NCI-H1417 (cell line): Measurements from ENCODE around the gene CACNA1D.

ENCODE experiments used
- DNase-seq, 3 experiments: peaks; one replicate each; lab custom pipeline; 2025; lab: John Stamatoyannopoulos, UW

CACNA1D gene

GRCh38 chr3:53787016-53787415 is 292.6 kb downstream of the CACNA1D start:
- DNase-seq, result no peak

- no peak for DNase-seq
Observed at GRCh38 chr3:53788038-53788437, 293.6 kb downstream of the CACNA1D start.

- DNase-seq, result peak in 1 of 3 experiments; percentile 22
Observed at GRCh38 chr3:53789459-53789858, 295.0 kb downstream of the CACNA1D start.

- DNase-seq, result no peak
Observed at GRCh38 chr3:53790470-53790869, 296.1 kb downstream of the CACNA1D start.

GRCh38 chr3:53791317-53791716 is 296.9 kb downstream of the CACNA1D start:
- no peak for DNase-seq

GRCh38 chr3:53792866-53793265 is 298.5 kb downstream of the CACNA1D start:
- DNase-seq, result peak; percentile 23 to 54 (median 50)

DNA sequence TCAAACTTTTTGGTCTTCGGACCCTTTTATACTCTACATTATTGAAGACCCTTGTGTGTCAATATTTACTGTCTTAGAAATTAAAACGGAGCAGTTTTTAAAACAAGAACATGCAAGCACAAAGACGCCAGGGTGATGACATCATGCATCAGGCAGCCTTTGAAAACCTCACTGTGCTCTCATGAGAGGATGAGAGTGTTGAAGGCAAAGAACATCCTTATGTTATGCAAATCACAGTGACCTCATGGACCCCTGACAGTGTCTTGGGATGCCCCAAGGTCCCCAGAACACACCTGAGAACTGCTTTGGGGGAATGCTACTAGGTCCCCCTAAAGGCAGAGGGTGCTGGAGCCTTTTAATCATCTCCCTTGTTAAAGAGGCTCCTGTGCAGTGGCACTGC is 300.2 kb downstream of the CACNA1D start:
- no peak for DNase-seq

- DNase-seq, result no peak
Observed at GRCh38 chr3:53795176-53795575, 300.8 kb downstream of the CACNA1D start.

DNA sequence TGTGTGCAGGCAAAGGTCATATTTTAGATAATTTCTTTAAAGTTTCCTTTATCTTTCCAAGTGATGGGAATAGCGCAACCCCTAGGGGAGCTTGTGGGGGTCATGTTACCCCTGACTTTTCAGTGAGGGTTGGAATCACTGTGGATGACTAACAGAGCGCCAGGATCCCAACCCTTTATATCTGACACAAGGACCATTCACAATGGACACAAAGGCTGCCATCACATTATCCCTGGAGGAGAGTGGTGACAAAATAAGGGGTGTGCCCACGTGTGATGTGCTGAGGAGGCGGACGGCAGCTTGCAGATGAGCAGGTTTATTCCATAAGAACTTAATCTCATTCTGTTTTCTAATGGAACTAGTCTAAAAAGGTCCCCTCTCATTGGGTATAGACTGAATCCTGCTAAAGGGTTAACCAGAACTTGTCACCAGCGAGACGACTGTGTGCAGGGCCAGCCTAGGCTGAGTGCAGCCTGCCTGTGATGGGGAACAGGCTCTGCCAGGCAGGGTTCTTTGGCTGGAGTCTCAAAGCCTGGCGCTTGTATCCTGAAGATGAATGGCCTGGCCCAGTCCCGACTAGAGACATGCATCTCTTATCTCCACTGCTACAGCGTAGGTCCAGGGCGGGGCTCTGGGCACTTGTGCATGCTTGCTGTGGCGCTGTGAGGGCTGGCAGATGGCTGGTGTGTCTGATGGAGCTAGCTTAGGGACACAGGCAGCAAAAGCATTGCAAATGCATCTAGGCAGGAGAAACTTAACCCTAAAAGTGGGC is 301.6 kb downstream of the CACNA1D start:
- peak in 1 of 3 experiments; percentile 74 for DNase-seq

DNA sequence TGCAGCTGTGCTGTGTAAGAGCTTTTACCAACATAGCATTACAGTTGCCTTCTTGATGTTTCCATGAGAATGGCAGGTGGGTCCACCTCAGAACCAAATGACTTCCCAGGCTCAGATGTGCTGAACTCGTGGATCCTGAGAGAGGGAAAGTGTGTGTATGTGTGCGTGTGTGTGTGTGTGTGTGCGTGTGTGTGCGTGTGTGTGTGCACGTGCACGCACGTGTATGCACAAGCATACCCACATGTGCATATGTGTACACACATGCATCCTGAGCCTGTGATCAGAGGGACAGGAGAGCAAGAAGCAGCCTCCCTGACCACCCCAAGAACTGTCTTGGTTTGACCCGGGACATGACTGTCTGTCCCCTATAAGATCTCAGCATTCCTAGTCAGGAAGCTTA is 303.7 kb downstream of the CACNA1D start:
- DNase-seq, result no peak

DNA sequence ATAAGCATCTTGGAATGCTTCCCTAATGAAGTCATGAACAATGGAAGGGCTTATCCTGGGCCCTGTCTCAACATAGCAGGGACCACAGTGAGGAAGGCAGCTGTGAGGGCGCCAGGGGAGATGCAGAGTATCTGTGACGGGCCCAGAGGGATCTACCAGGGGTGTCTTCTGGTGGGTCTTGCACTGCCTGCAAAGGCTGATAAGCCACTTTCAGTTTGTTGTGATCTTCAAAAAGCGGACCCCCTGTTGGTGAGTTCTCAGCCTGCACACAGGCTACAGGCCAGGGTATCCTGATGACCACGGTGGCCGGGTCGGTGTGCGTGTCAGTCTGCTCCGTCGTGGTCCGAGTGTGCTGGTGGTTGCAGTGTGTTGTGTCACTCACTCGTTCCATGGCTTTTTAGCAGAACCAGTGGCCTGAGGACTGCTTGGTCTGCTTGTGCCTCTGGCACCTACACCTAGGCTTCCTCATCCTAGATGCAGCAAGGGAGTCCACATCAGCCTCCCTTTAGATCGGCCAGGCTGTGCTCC is 305.0 kb downstream of the CACNA1D start:
- no peak for DNase-seq

DNA sequence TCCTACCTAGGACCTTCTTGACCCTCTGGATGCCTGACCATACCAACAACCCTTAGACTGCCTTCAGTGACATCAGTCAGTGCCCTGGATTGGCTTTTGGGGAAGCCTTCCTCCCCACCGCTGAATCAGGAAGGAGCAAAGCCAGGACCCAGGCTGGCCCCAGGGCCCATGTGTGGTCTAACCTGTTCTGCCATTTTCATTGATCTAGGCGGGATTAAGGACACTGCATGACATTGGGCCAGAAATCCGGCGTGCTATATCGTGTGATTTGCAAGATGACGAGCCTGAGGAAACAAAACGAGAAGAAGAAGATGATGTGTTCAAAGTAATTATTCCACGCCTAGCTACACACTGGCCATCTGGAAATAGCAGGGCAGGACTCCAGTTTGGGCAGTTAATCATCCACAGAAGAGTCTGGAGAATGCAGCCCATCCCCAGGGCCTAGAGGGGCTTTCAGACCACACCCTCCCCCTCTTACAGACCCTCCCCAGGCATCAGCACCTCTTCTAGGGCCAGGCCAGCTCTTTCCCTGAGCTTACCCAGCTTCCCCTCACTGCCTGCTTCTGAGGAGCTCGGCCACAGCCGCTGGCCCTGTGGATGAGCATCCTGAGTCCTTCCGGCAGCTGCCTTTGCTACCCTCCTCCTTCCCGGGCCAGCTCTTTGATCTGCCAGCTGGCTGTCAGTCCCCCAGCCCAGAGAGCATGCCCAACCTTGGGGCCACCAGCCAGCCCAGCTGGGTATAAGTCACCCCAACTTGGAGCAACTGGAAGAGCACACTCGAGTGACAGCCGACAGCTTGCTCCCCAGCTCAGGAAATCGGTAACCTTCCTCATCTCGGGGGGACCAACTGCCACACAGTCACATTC is 305.9 kb downstream of the CACNA1D start:
- no peak for DNase-seq

DNA sequence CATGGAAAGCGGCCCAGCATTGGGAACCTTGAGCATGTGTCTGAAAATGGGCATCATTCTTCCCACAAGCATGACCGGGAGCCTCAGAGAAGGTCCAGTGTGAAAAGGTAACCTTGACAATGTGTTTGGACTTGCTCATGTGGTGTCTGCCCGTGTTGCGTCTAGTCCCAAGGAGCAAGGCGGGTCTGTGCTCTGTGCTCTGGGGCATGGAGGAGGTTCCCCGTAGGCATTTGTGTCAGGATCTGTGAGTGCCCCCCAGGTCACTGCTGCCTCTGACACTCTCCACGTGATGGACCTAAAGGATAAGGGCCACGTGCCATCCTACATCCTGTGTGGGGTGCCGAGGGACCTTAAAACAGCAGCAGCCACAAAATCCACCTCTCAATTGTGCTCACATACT is 306.9 kb downstream of the CACNA1D start:
- no peak for DNase-seq

- DNase-seq, result no peak
Observed at GRCh38 chr3:53802256-53802880, 308.0 kb downstream of the CACNA1D start.

DNA sequence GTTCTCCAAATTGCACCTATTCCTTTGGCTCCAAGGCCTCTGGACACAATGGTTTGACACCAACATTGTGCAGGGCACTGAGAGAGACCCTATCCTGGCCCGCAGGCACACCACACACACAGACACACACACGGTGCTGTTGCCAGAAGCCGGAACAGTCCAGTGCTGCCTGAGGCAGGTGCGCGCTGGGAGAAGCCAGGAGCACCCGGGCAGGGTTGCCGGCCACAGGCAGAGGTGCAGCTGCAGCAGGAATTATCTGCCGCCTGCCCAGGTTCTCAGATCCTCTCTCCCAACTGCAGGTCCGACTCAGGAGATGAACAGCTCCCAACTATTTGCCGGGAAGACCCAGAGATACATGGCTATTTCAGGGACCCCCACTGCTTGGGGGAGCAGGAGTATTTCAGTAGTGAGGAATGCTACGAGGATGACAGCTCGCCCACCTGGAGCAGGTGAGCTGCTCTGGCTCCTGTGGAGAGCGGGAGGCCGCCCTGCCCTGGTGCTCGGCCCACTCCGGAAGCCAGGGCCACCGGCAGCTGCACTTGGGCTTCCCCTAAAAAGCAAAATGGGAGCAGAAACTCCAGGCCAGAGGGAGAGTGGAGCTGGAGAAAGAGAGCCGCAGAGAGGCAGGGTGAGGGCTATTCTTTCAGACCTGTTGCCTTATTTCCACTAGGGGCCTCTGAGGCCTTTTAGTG is 308.9 kb downstream of the CACNA1D start:
- DNase-seq, result peak in 1 of 3 experiments; percentile 2

DNA sequence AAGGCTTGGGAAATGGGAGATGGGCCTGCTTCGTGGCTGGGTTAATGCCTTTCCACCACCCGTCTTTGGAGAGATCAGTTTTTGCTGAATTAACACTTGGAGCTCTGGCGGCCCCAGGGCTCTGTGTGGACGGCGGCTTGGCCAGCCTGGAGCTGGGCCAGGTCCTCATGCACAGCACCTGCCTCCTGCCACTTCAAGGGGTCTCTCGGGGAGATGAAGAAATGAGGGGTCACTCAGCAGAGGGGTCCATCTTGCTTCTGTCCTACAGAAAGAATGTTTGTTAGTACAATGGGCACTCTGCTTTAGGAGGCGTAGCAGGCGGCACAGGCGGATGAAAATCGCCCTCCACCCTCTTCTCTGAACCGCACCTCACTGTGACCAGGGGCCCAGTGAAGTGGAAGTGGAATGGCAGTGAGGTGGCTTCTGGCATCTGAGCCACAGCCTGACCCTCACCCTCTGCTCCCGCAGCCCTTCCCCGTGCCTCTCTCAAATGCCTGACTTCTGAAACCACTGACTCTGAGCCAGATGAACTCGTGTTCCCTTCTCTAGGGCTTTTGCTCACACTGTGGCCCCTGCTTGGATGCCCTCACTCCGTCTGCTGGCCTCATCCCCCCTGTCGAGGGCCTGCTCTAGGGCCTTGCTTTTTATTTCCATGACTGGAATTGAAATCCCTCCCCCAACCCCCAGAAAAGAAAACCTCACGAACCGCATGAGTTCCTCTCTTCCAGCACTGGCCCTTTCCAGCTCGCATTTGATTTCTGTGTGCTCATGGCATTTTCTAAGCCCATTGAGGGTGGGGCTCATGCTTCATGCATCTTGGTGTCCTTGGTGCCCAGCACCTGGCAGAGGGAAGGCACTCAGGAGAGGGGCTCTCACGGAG is 309.6 kb downstream of the CACNA1D start:
- peak in 1 of 3 experiments; percentile 20 for DNase-seq

- no peak for DNase-seq
Observed at GRCh38 chr3:53804697-53805462, 310.5 kb downstream of the CACNA1D start.

DNA sequence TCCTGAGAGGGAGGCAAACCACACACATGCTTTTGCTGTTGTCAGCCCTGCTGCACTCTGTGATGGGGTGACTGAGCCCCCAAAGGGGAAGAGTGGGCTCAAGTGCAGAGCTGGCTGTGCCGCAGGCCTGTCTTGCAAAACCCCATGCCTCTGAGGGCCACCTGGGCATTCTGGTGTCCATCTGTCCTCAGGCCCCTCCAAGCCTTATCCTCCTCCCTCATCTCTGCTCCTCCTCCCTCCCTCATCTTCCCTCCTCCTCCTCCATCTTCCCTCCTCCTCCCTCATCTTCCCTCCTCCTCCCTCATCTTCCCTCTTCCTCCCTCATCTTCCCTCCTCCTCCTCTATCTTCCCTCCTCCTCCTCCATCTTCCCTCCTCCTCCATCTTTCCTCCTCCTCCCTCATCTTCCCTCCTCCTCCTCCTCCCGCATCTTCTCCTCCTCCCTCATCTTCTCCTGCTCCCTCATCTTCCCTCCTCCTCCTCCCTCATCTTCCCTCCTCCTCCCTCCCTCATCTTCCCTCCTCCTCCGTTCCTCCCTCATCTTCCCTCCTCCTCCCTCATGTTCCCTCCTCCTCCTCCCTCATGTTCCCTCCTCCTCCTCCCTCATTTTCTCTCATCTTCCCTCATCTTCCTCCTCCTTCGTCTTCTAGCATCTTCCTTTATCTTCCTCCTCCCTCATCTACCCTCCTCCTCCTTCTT is 311.2 kb downstream of the CACNA1D start:
- no peak for DNase-seq
